Measurements from ENCODE around the gene IGFBP5. TPM values are rescaled to one million over a fixed set of nuclear protein-coding genes. Genes with fewer than 3 reads are reported as not detected.

Gene IGFBP5
- total RNA-seq, 5 donors from 2014 or later (not counting 1 experiment from before 2014, with no cell fraction given), result 3.3 to 6.6 (median 4.1) TPM; not detected in 2

GRCh38 chr2:216657980-216658379 is 37.4 kb downstream of the IGFBP5 start:
- no peak overlapping the region for H3K4me3 Mint-ChIP-seq
- Histone ChIP-seq H3K4me3 (ENCODE audit: control insufficient read depth in 1 of 2, extremely low read depth in 1 of 2, low read length in 1 of 2) (no peak overlapping the region), H3K36me3 (ENCODE audit: control insufficient read depth in 2 of 2, extremely low read depth in 1 of 2, insufficient read depth in 1 of 2, low read length in 1 of 2) (peaks cover 0 to 5% of the 10 kb centered on the region in 2 donors), H3K4me1 (ENCODE audit: control insufficient read depth in 1 of 2, extremely low read depth in 1 of 2, insufficient read depth in 2 of 2, low read length in 2 of 2) (no peaks in the 10 kb centered on the region), H3K27ac (ENCODE audit: low read length) (no peak overlapping the region), H3K27me3 (replicated peaks in 1 of 2; ENCODE audit: control insufficient read depth in 2 of 2, extremely low read depth in 1 of 2, insufficient read depth in 2 of 2, low read length in 1 of 2) (peaks cover 0 to 7% of the 10 kb centered on the region in 2 experiments), H3K9me3 (no peaks in the 10 kb centered on the region)
- no peak overlapping the region for H3K27ac Mint-ChIP-seq
- ChIA-PET CTCF (no interaction called here), POLR2A (interaction anchor here in 1 of 2 donors (0.6 kb wide), 1 partner anchor 1382 kb away, joined by 4 read pairs; no protein-coding TSS in a partner anchor)
- H3K36me3 Mint-ChIP-seq, result no peaks in the 10 kb centered on the region
- H3K9me3 Mint-ChIP-seq, result no peaks in the 10 kb centered on the region
- peaks cover 0 to 18% of the 10 kb centered on the region in 2 donors for H3K27me3 Mint-ChIP-seq
- WGBS (ENCODE audit: insufficient coverage), result 87% methylated on average over 4 of the region's 7 CpGs
- no peaks in the 10 kb centered on the region for H3K4me1 Mint-ChIP-seq
- ATAC-seq (replicated peaks in 1 of 4) (no peak), DNase-seq (no peak)

GRCh38 chr2:216657086-216657855 is 38.1 kb downstream of the IGFBP5 start:
- no peak overlapping the region for H3K27ac ChIP-seq (ENCODE audit: low read length)
- H3K27me3 ChIP-seq (replicated peaks in 1 of 2; ENCODE audit: control insufficient read depth in 2 of 2, extremely low read depth in 1 of 2, insufficient read depth in 2 of 2, low read length in 1 of 2), result peaks cover 0 to 7% of the 10 kb centered on the region in 2 experiments
- no peaks in the 10 kb centered on the region for H3K9me3 ChIP-seq
- no peak for ATAC-seq (replicated peaks in 1 of 4)
- DNase-seq, result no peak
- Mint-ChIP-seq H3K4me1 (no peaks in the 10 kb centered on the region), H3K27ac (no peak overlapping the region), H3K36me3 (no peaks in the 10 kb centered on the region), H3K9me3 (no peaks in the 10 kb centered on the region), H3K4me3 (no peak overlapping the region), H3K27me3 (peaks cover 0 to 18% of the 10 kb centered on the region in 2 donors)
- ChIA-PET CTCF (interaction anchor here in 1 of 2 donors (1.3 kb wide), 1 partner anchor 10 kb away, joined by 4 read pairs; no protein-coding TSS in a partner anchor), POLR2A (no interaction called here)
- H3K36me3 ChIP-seq (ENCODE audit: control insufficient read depth in 2 of 2, extremely low read depth in 1 of 2, insufficient read depth in 1 of 2, low read length in 1 of 2), result peaks cover 0 to 5% of the 10 kb centered on the region in 2 donors
- no peak overlapping the region for H3K4me3 ChIP-seq (ENCODE audit: control insufficient read depth in 1 of 2, extremely low read depth in 1 of 2, low read length in 1 of 2)
- no peaks in the 10 kb centered on the region for H3K4me1 ChIP-seq (ENCODE audit: control insufficient read depth in 1 of 2, extremely low read depth in 1 of 2, insufficient read depth in 2 of 2, low read length in 2 of 2)
- WGBS (ENCODE audit: insufficient coverage), result 85% methylated on average over 11 of the region's 16 CpGs

GRCh38 chr2:216654528-216655052 is 40.8 kb downstream of the IGFBP5 start:
- POLR2A ChIA-PET, result no interaction called here
- Mint-ChIP-seq H3K9me3 (no peaks in the 10 kb centered on the region), H3K27ac (no peak overlapping the region)

GRCh38 chr2:216653931-216654365 is 41.4 kb downstream of the IGFBP5 start:
- ATAC-seq (replicated peaks in 1 of 4) (no peak), DNase-seq (no peak)
- H3K36me3 ChIP-seq (ENCODE audit: control insufficient read depth in 2 of 2, extremely low read depth in 1 of 2, insufficient read depth in 1 of 2, low read length in 1 of 2), result no peaks in the 10 kb centered on the region
- H3K9me3 ChIP-seq, result no peaks in the 10 kb centered on the region
- no peak overlapping the region for H3K4me3 ChIP-seq (ENCODE audit: control insufficient read depth in 1 of 2, extremely low read depth in 1 of 2, low read length in 1 of 2)
- Mint-ChIP-seq H3K27me3 (peaks cover 4 to 21% of the 10 kb centered on the region in 2 donors), H3K27ac (no peak overlapping the region), H3K36me3 (no peaks in the 10 kb centered on the region), H3K4me3 (no peak overlapping the region), H3K4me1 (no peaks in the 10 kb centered on the region), H3K9me3 (no peaks in the 10 kb centered on the region)
- ChIA-PET CTCF (interaction anchor here in 1 of 2 donors (0.6 to 0.7 kb wide), 2 partner anchors 10 to 989 kb away, joined by 3 read pairs; no protein-coding TSS in a partner anchor), POLR2A (no interaction called here)
- H3K4me1 ChIP-seq (ENCODE audit: control insufficient read depth in 1 of 2, extremely low read depth in 1 of 2, insufficient read depth in 2 of 2, low read length in 2 of 2), result no peaks in the 10 kb centered on the region
- no peak overlapping the region for H3K27ac ChIP-seq (ENCODE audit: low read length)
- WGBS (ENCODE audit: insufficient coverage), result 14% methylated on average over 1 of the region's 2 CpGs
- H3K27me3 ChIP-seq (replicated peaks in 1 of 2; ENCODE audit: control insufficient read depth in 2 of 2, extremely low read depth in 1 of 2, insufficient read depth in 2 of 2, low read length in 1 of 2), result peaks cover 0 to 5% of the 10 kb centered on the region in 2 experiments

More at GRCh38 chr2:216654528-216655052, 40.8 kb downstream of the IGFBP5 start:
- ATAC-seq (replicated peaks in 1 of 4) (no peak), DNase-seq (no peak)
- peaks cover 4 to 21% of the 10 kb centered on the region in 2 donors for H3K27me3 Mint-ChIP-seq
- no peaks in the 10 kb centered on the region for H3K4me1 ChIP-seq (ENCODE audit: control insufficient read depth in 1 of 2, extremely low read depth in 1 of 2, insufficient read depth in 2 of 2, low read length in 2 of 2)
- no peaks in the 10 kb centered on the region for H3K4me1 Mint-ChIP-seq
- H3K27me3 ChIP-seq (replicated peaks in 1 of 2; ENCODE audit: control insufficient read depth in 2 of 2, extremely low read depth in 1 of 2, insufficient read depth in 2 of 2, low read length in 1 of 2), result peaks cover 0 to 5% of the 10 kb centered on the region in 2 experiments
- WGBS (ENCODE audit: insufficient coverage), result no CpG with 5 or more reads among the region's 2 CpGs
- H3K36me3 Mint-ChIP-seq, result no peaks in the 10 kb centered on the region
- no peaks in the 10 kb centered on the region for H3K36me3 ChIP-seq (ENCODE audit: control insufficient read depth in 2 of 2, extremely low read depth in 1 of 2, insufficient read depth in 1 of 2, low read length in 1 of 2)
- CTCF ChIA-PET, result interaction anchor here in 1 of 2 donors (0.6 to 0.7 kb wide), 2 partner anchors 9 to 990 kb away, joined by 3 read pairs; no protein-coding TSS in a partner anchor
- H3K4me3 ChIP-seq (ENCODE audit: control insufficient read depth in 1 of 2, extremely low read depth in 1 of 2, low read length in 1 of 2), result no peak overlapping the region
- no peak overlapping the region for H3K4me3 Mint-ChIP-seq
- H3K27ac ChIP-seq (ENCODE audit: low read length), result no peak overlapping the region
- H3K9me3 ChIP-seq, result no peaks in the 10 kb centered on the region

GRCh38 chr2:216653093-216653799 is 42.1 kb downstream of the IGFBP5 start:
- H3K9me3 ChIP-seq, result no peaks in the 10 kb centered on the region
- Mint-ChIP-seq H3K4me1 (no peaks in the 10 kb centered on the region), H3K36me3 (no peaks in the 10 kb centered on the region), H3K27ac (no peak overlapping the region), H3K4me3 (no peak overlapping the region), H3K9me3 (no peaks in the 10 kb centered on the region), H3K27me3 (peaks cover 4 to 22% of the 10 kb centered on the region in 2 donors)
- H3K4me1 ChIP-seq (ENCODE audit: control insufficient read depth in 1 of 2, extremely low read depth in 1 of 2, insufficient read depth in 2 of 2, low read length in 2 of 2), result no peaks in the 10 kb centered on the region
- WGBS (ENCODE audit: insufficient coverage), result 71% methylated on average over 1 of the region's 4 CpGs
- H3K27me3 ChIP-seq (replicated peaks in 1 of 2; ENCODE audit: control insufficient read depth in 2 of 2, extremely low read depth in 1 of 2, insufficient read depth in 2 of 2, low read length in 1 of 2), result peaks cover 0 to 5% of the 10 kb centered on the region in 2 experiments
- DNase-seq (no peak), ATAC-seq (replicated peaks in 1 of 4) (no peak)
- no peaks in the 10 kb centered on the region for H3K36me3 ChIP-seq (ENCODE audit: control insufficient read depth in 2 of 2, extremely low read depth in 1 of 2, insufficient read depth in 1 of 2, low read length in 1 of 2)
- POLR2A ChIA-PET, result no interaction called here
- CTCF ChIA-PET, result no interaction called here
- no peak overlapping the region for H3K27ac ChIP-seq (ENCODE audit: low read length)
- no peak overlapping the region for H3K4me3 ChIP-seq (ENCODE audit: control insufficient read depth in 1 of 2, extremely low read depth in 1 of 2, low read length in 1 of 2)

- Histone ChIP-seq H3K9me3 (no peaks in the 10 kb centered on the region), H3K36me3 (ENCODE audit: control insufficient read depth in 2 of 2, extremely low read depth in 1 of 2, insufficient read depth in 1 of 2, low read length in 1 of 2) (no peaks in the 10 kb centered on the region), H3K4me3 (ENCODE audit: control insufficient read depth in 1 of 2, extremely low read depth in 1 of 2, low read length in 1 of 2) (no peak overlapping the region), H3K4me1 (ENCODE audit: control insufficient read depth in 1 of 2, extremely low read depth in 1 of 2, insufficient read depth in 2 of 2, low read length in 2 of 2) (no peaks in the 10 kb centered on the region), H3K27ac (ENCODE audit: low read length) (no peak overlapping the region), H3K27me3 (replicated peaks in 1 of 2; ENCODE audit: control insufficient read depth in 2 of 2, extremely low read depth in 1 of 2, insufficient read depth in 2 of 2, low read length in 1 of 2) (peaks cover 0 to 4% of the 10 kb centered on the region in 2 experiments)
- ChIA-PET CTCF (interaction anchor here in 1 of 2 donors (0.6 kb wide), 1 partner anchor 1234 kb away, joined by 5 read pairs; no protein-coding TSS in a partner anchor), POLR2A (interaction anchor here in 1 of 2 donors (0.6 kb wide), 1 partner anchor 127 kb away, joined by 3 read pairs; no protein-coding TSS in a partner anchor)
- Mint-ChIP-seq H3K36me3 (no peaks in the 10 kb centered on the region), H3K4me1 (no peaks in the 10 kb centered on the region), H3K27ac (no peak overlapping the region), H3K9me3 (no peaks in the 10 kb centered on the region), H3K4me3 (no peak overlapping the region), H3K27me3 (peaks cover 4 to 18% of the 10 kb centered on the region in 2 donors)
- DNase-seq (no peak), ATAC-seq (replicated peaks in 1 of 4) (no peak)
- WGBS (ENCODE audit: insufficient coverage), result 80% methylated on average over 2 of the region's 4 CpGs
Measured at GRCh38 chr2:216652566-216652965, 42.8 kb downstream of the IGFBP5 start.

All from T-cell (primary cell).